HCT116 (cell line): ENCODE measurements around the gene CFAP61. TPM values are rescaled to one million over a fixed set of nuclear protein-coding genes. Genes with fewer than 3 reads are reported as not detected.

Experiments
- ATAC-seq: fragments of 200-7000 bp; cut with Tn5 transposase; 2 replicates; pipeline ENCODE4 v1.9.1; 2020; ENCODE audit warnings: mild to moderate bottlenecking, moderate library complexity
- BruUV-seq: library from RNA; stranded (reverse); fragments of 400-500 nt; replicated peaks from 2 replicates; lab custom pipeline; 2021; lab: Mats Ljungman, UMichigan
- CTCF ChIA-PET: fragments of 300-600 bp; sonication (Branson Sonifier 250); formaldehyde crosslinking; loops from one replicate; lab custom pipeline; 2021; ENCODE audit warnings: antibody characterized with exemption; lab: Charles Lee
- POLR2A ChIA-PET: fragments of 300-600, 350-600 bp; sonication (Branson Sonifier 250); formaldehyde crosslinking; loops from one replicate; lab custom pipeline; 2021; ENCODE audit warnings: antibody characterized with exemption; lab: Charles Lee
- RAD21 ChIA-PET, 2 experiments: fragments of 300-600 bp; sonication (Branson Sonifier 250); formaldehyde crosslinking; loops; one replicate each; lab custom pipeline; 2023; ENCODE audit warnings: low total read pairs in 2 of 2; ENCODE audit not compliant: uncharacterized antibody in 2 of 2, unreplicated experiment in 2 of 2, low non-redundant PET in 1 of 2; lab: Charles Lee
- DNase-seq: peaks from one replicate; pipeline ENCODE4 v3.0.0-alpha.2; 2010; ENCODE audit warnings: low read depth, low spot score
- H2AFZ ChIP-seq: fragments of 200-600 bp; shearing (Covaris generic), sonication (generic); 2 replicates; pipeline ENCODE4 v1.6.1; 2017; ENCODE audit warnings: low read depth, mixed run types, mixed read lengths, antibody characterized with exemption, low read length; ENCODE audit not compliant: poor library complexity, severe bottlenecking
- H3K27ac ChIP-seq: 2 replicates; pipeline ENCODE4 v1.5.1; 2012; ENCODE audit warnings: low read depth, low read length
- H3K27me3 ChIP-seq: fragments of 200-600 bp; sonication (generic); 2 replicates; pipeline ENCODE4 v1.6.1; 2016; ENCODE audit warnings: mixed run types, low read length, mixed read lengths; ENCODE audit not compliant: insufficient read depth
- H3K36me3 ChIP-seq, 2 experiments: fragments of 200-500 bp in 1 of 2; fragments of 200-600 bp in 1 of 2; sonication (Bioruptor generic) in 1 of 2; sonication (generic) in 1 of 2; 2 replicates each; pipeline versions ENCODE4 v1.5.1 to v1.6.1; 2014 to 2016; ENCODE audit warnings: low read length in 2 of 2, inconsistent platforms in 1 of 2, mixed read lengths in 1 of 2, mixed run types in 1 of 2; ENCODE audit not compliant: insufficient read depth in 2 of 2, control insufficient read depth in 1 of 2
- H3K4me1 ChIP-seq, 2 experiments: fragments of 200-600 bp in 1 of 2; sonication (generic) in 1 of 2; 2 replicates each; pipeline versions ENCODE4 v1.5.1 to v1.6.1; 2012 to 2017; ENCODE audit warnings: low read length in 2 of 2, inconsistent platforms in 1 of 2, mild to moderate bottlenecking in 1 of 2, mixed read lengths in 1 of 2, mixed run types in 1 of 2, moderate library complexity in 1 of 2; ENCODE audit not compliant: insufficient read depth in 2 of 2, control insufficient read depth in 1 of 2
- H3K4me2 ChIP-seq: fragments of 200-600 bp; sonication (generic); 2 replicates; pipeline ENCODE4 v1.6.1; 2017; ENCODE audit warnings: mixed run types, low read length, mixed read lengths
- H3K4me3 ChIP-seq, 2 experiments: fragments of 200-600 bp in 1 of 2; sonication (generic) in 1 of 2; replicated peaks in 1 of 2; 2 replicates each; pipeline ENCODE4 v1.5.1; 2011 to 2016; ENCODE audit warnings: low read length in 2 of 2, control low read depth in 1 of 2, low read depth in 1 of 2, mild to moderate bottlenecking in 1 of 2, mixed read lengths in 1 of 2, mixed run types in 1 of 2
- H3K79me2 ChIP-seq: fragments of 200-600 bp; sonication (generic); 2 replicates; pipeline ENCODE4 v1.6.1; 2017; ENCODE audit warnings: mild to moderate bottlenecking, mixed run types, low read length, moderate library complexity, mixed read lengths; ENCODE audit not compliant: insufficient read depth
- H3K9ac ChIP-seq: fragments of 200-600 bp; sonication (generic); 2 replicates; pipeline ENCODE4 v1.6.1; 2016; ENCODE audit warnings: low read length, mixed read lengths
- H3K9me2 ChIP-seq: fragments of 200-600 bp; sonication (generic), shearing (Covaris generic); 2 replicates; pipeline ENCODE4 v1.6.1; 2017; ENCODE audit warnings: mixed run types, mild to moderate bottlenecking, moderate library complexity; ENCODE audit not compliant: insufficient read depth
- H3K9me3 ChIP-seq, 2 experiments: fragments of 200-500 bp in 1 of 2; fragments of 200-600 bp in 1 of 2; sonication (Bioruptor generic) in 1 of 2; sonication (generic) in 1 of 2; 2 replicates each; pipeline ENCODE4 v1.6.1; 2014 to 2017; ENCODE audit warnings: low read length in 2 of 2, mixed read lengths in 2 of 2, inconsistent platforms in 1 of 2, low read depth in 1 of 2, mild to moderate bottlenecking in 1 of 2, mixed run types in 1 of 2, moderate library complexity in 1 of 2; ENCODE audit not compliant: control insufficient read depth in 1 of 2, insufficient read depth in 1 of 2
- H4K20me1 ChIP-seq: fragments of 200-600 bp; sonication (generic), shearing (Covaris generic); 2 replicates; pipeline ENCODE4 v1.6.1; 2017; ENCODE audit warnings: mixed run types, mild to moderate bottlenecking, moderate library complexity; ENCODE audit not compliant: insufficient read depth
- ATF3 ChIP-seq: IDR thresholded peaks from 2 replicates; pipeline ENCODE4 v1.6.1; 2012
- CBX3 ChIP-seq: IDR thresholded peaks from 2 replicates; pipeline ENCODE4 v1.6.1; 2012; ENCODE audit warnings: low read depth
- EGR1 ChIP-seq: IDR thresholded peaks from 2 replicates; pipeline ENCODE4 v1.6.1; 2012; ENCODE audit warnings: low read depth
- ELF1 ChIP-seq: IDR thresholded peaks from 2 replicates; pipeline ENCODE4 v1.6.1; 2012; ENCODE audit warnings: low read depth, borderline replicate concordance
- EZH2 ChIP-seq: fragments of 200-600 bp; sonication (generic); IDR thresholded peaks from 2 replicates; pipeline ENCODE4 v1.6.1; 2017; ENCODE audit warnings: antibody characterized with exemption, mixed run types
- EZH2phosphoT487 ChIP-seq: fragments of 200-600 bp; IDR thresholded peaks from 2 replicates; pipeline ENCODE4 v1.6.1; 2018; ENCODE audit warnings: antibody characterized with exemption, borderline replicate concordance
- FOSL1 ChIP-seq: IDR thresholded peaks from 2 replicates; pipeline ENCODE4 v1.6.1; 2012; ENCODE audit warnings: low read depth
- JUND ChIP-seq: IDR thresholded peaks from 2 replicates; pipeline ENCODE4 v1.6.1; 2012
- MAX ChIP-seq: IDR thresholded peaks from 2 replicates; pipeline ENCODE4 v1.6.1; 2012
- POLR2A ChIP-seq: IDR thresholded peaks from 2 replicates; pipeline ENCODE4 v1.7.0; 2011; ENCODE audit warnings: borderline replicate concordance; ENCODE audit not compliant: insufficient read depth, insufficient read length; ENCODE audit errors: extremely low read depth
- POLR2AphosphoS5 ChIP-seq: IDR thresholded peaks from 2 replicates; pipeline ENCODE4 v1.6.1; 2011; ENCODE audit warnings: mild to moderate bottlenecking, low read depth, low read length, moderate library complexity
- RAD21 ChIP-seq: IDR thresholded peaks from 2 replicates; pipeline ENCODE4 v1.6.1; 2012; ENCODE audit warnings: low read depth, mild to moderate bottlenecking
- SIN3A ChIP-seq: IDR thresholded peaks from 2 replicates; pipeline ENCODE4 v1.6.1; 2012; ENCODE audit warnings: low read depth
- SP1 ChIP-seq: IDR thresholded peaks from 2 replicates; pipeline ENCODE4 v1.6.1; 2012; ENCODE audit warnings: low read depth
- SRF ChIP-seq: IDR thresholded peaks from 2 replicates; pipeline ENCODE4 v1.6.1; 2012; ENCODE audit warnings: low read depth
- TCF7L2 ChIP-seq: IDR thresholded peaks from 2 replicates; pipeline ENCODE4 v1.7.0; 2011; ENCODE audit warnings: borderline replicate concordance, inconsistent platforms; ENCODE audit not compliant: insufficient read depth, insufficient read length; ENCODE audit errors: extremely low read depth
- YY1 ChIP-seq: IDR thresholded peaks from 2 replicates; pipeline ENCODE4 v1.6.1; 2011; ENCODE audit warnings: low read length, low read depth, moderate library complexity, mild to moderate bottlenecking; ENCODE audit not compliant: insufficient replicate concordance; ENCODE audit errors: extremely low read depth
- ZBTB33 ChIP-seq: IDR thresholded peaks from 2 replicates; pipeline ENCODE4 v1.6.1; 2011; ENCODE audit warnings: mild to moderate bottlenecking, low read length, moderate library complexity; ENCODE audit not compliant: insufficient replicate concordance; ENCODE audit errors: extremely low read depth
- ZNF274 ChIP-seq: fragments of 200-500 bp; sonication (Bioruptor generic); IDR thresholded peaks from 2 replicates; pipeline ENCODE4 v1.6.1; 2014; ENCODE audit warnings: mild to moderate bottlenecking, low read depth, low read length, inconsistent platforms
- intact Hi-C: fragments of 100-400 bp; cut with micrococcal nuclease; formaldehyde crosslinking; loops from 2 replicates; pipeline ENCODE4 v1.10.0; 2022
- total RNA-seq: library from RNA; stranded (reverse); gene quantifications from one replicate; pipeline ENCODE4 v1.2.1, GENCODE V29; 2021; ENCODE audit not compliant: unreplicated experiment
- TF ChIP-seq, protein P1 (sequence below), 3 experiments: fragments of 200-600 bp in 1 of 3; sonication (generic) in 1 of 3; IDR thresholded peaks in 2 of 3; conservative IDR thresholded peaks in 1 of 3; 2 replicates each; pipeline ENCODE4 v1.5.1; 2012 to 2017; ENCODE audit warnings: low read depth in 2 of 3, low read length in 2 of 3, antibody characterized with exemption in 1 of 3, borderline replicate concordance in 1 of 3, control low read depth in 1 of 3, mild to moderate bottlenecking in 1 of 3, mixed read lengths in 1 of 3, mixed run types in 1 of 3, moderate library complexity in 1 of 3; ENCODE audit not compliant: insufficient read depth in 1 of 3

CFAP61 gene
- total RNA-seq, 1 experiment from 2014 or later, result 1.7 TPM

GRCh38 chr20:20363434-20363798 is 311.1 kb downstream of the CFAP61 start:
- no peaks in the 10 kb centered on the region for H3K9me3 ChIP-seq
- no peak overlapping the region for H3K27ac ChIP-seq
- ChIA-PET RAD21 (no interaction called here), CTCF (no interaction called here), POLR2A (no interaction called here)
- no peak for DNase-seq
- TF ChIP-seq EZH2phosphoT487, result no peak
- no peak for TF ChIP-seq POLR2A
- TF ChIP-seq ELF1, result no peak
- no peak for TF ChIP-seq SRF
- TF ChIP-seq JUND, result no peak
- no peak for TF ChIP-seq CBX3
- no peak for TF ChIP-seq SIN3A
- no peak for TF ChIP-seq EGR1
- no peak for TF ChIP-seq FOSL1
- no peak for TF ChIP-seq MAX
- TF ChIP-seq, protein P1, sequence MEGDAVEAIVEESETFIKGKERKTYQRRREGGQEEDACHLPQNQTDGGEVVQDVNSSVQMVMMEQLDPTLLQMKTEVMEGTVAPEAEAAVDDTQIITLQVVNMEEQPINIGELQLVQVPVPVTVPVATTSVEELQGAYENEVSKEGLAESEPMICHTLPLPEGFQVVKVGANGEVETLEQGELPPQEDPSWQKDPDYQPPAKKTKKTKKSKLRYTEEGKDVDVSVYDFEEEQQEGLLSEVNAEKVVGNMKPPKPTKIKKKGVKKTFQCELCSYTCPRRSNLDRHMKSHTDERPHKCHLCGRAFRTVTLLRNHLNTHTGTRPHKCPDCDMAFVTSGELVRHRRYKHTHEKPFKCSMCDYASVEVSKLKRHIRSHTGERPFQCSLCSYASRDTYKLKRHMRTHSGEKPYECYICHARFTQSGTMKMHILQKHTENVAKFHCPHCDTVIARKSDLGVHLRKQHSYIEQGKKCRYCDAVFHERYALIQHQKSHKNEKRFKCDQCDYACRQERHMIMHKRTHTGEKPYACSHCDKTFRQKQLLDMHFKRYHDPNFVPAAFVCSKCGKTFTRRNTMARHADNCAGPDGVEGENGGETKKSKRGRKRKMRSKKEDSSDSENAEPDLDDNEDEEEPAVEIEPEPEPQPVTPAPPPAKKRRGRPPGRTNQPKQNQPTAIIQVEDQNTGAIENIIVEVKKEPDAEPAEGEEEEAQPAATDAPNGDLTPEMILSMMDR (IDR thresholded peaks at IDR 0.05 in 2 of 3, conservative IDR thresholded peaks at IDR 0.05 in 1 of 3; ENCODE audit: borderline replicate concordance in 1 of 3, insufficient read depth in 1 of 3, low read depth in 2 of 3, low read length in 2 of 3), result no peak
- no peak for TF ChIP-seq RAD21
- TF ChIP-seq YY1, result no peak
- TF ChIP-seq SP1, result no peak
- TF ChIP-seq ZBTB33, result no peak
- no peak for TF ChIP-seq POLR2AphosphoS5
- no peak for TF ChIP-seq TCF7L2
- TF ChIP-seq EZH2, result no peak
- no peak for TF ChIP-seq ZNF274
- no peak for TF ChIP-seq ATF3
- no peak overlapping the region for H3K9ac ChIP-seq
- H4K20me1 ChIP-seq, result no peaks in the 10 kb centered on the region
- no peaks in the 10 kb centered on the region for H3K79me2 ChIP-seq
- H3K9me2 ChIP-seq, result no peaks in the 10 kb centered on the region
- H3K36me3 ChIP-seq, result no peaks in the 10 kb centered on the region
- no TSS peak for BruUV-seq
- H2AFZ ChIP-seq, result no peak overlapping the region
- H3K4me1 ChIP-seq, result no peaks in the 10 kb centered on the region
- H3K27me3 ChIP-seq, result peaks cover 19% of the 10 kb centered on the region
- intact Hi-C loops, result no loop called here
- H3K4me2 ChIP-seq, result no peak overlapping the region
- no peak for ATAC-seq
- no peak overlapping the region for H3K4me3 ChIP-seq
